Erythroblast (primary cell): ENCODE results near the gene TOM1L2.
"Not testable (repeated sequence)": the region's sequence is repeated elsewhere in the genome, so short reads cannot be mapped to it uniquely, and the experiment has no call there.

Source experiments
- GATA1 ChIP-seq: IDR thresholded peaks from 2 replicates; pipeline ENCODE4 v1.6.1; 2011; ENCODE audit warnings: low read depth, mild to moderate bottlenecking, control low read depth, low read length, moderate library complexity
- POLR2A ChIP-seq: IDR thresholded peaks from 2 replicates; pipeline ENCODE4 v1.6.1; 2011; ENCODE audit warnings: mild to moderate bottlenecking, low read length

DNA sequence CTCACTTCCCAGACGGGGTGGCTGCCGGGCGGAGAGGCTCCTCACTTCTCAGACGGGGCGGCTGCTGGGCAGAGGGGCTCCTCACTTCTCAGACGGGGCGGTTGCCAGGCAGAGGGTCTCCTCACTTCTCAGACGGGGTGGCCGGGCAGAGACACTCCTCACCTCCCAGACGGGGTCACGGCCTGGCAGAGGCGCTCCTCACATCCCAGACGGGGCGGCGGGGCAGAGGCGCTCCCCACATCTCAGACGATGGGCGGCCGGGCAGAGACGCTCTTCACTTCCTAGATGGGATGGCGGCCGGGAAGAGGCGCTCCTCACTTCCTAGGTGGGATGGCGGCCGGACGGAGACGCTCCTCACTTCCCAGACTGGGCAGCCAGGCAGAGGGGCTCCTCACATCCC, 59.9 kb downstream of the TOM1L2 start:
- TF ChIP-seq POLR2A, GATA1: not testable (repeated sequence)
